ENCODE data around the gene MIEN1. TPM values are rescaled to one million over a fixed set of nuclear protein-coding genes. Genes with fewer than 3 reads are reported as not detected.

Gene MIEN1, protein sequence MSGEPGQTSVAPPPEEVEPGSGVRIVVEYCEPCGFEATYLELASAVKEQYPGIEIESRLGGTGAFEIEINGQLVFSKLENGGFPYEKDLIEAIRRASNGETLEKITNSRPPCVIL
- total RNA-seq, result 10 to 100 TPM; 26.2 to 54.1 (median 43.2) TPM

- peak within 1 kb of the TSS; percentile 89 to 97 (median 94) for H3K27ac ChIP-seq
- peaks cover 1 to 33% (median 28%) of the 10 kb centered on the region in 4 donors for H3K36me3 ChIP-seq
- peak; percentile 93 to 100 for DNase-seq
- WGBS, 2 donors, result 0 to 3% methylated on average over 6 to 45 of the region's 65 CpGs
- H3K4me1 ChIP-seq, result peaks cover 10 to 31% (median 15%) of the 10 kb centered on the region in 4 donors
- TF ChIP-seq EP300 (IDR thresholded peaks at IDR 0.05) (peak in 1 of 4 donors; percentile 50), POLR2A (IDR thresholded peaks at IDR 0.05) (peak; percentile 30 to 92 (median 58)), POLR2AphosphoS5 (IDR thresholded peaks at IDR 0.05) (peak; percentile 90 to 96)
- TF ChIP-seq, protein P1, sequence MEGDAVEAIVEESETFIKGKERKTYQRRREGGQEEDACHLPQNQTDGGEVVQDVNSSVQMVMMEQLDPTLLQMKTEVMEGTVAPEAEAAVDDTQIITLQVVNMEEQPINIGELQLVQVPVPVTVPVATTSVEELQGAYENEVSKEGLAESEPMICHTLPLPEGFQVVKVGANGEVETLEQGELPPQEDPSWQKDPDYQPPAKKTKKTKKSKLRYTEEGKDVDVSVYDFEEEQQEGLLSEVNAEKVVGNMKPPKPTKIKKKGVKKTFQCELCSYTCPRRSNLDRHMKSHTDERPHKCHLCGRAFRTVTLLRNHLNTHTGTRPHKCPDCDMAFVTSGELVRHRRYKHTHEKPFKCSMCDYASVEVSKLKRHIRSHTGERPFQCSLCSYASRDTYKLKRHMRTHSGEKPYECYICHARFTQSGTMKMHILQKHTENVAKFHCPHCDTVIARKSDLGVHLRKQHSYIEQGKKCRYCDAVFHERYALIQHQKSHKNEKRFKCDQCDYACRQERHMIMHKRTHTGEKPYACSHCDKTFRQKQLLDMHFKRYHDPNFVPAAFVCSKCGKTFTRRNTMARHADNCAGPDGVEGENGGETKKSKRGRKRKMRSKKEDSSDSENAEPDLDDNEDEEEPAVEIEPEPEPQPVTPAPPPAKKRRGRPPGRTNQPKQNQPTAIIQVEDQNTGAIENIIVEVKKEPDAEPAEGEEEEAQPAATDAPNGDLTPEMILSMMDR (IDR thresholded peaks at IDR 0.05), result peak; percentile 93 to 96 (median 96)
- ATAC-seq (ENCODE audit: low FRiP score in 2 of 2), result peak; percentile 96 to 99
- peak within 1 kb of the TSS; percentile 72 to 86 (median 79) for H3K4me3 ChIP-seq
- H3K27me3 ChIP-seq, result no peaks in the 10 kb centered on the region
- no peaks in the 10 kb centered on the region for H3K9me3 ChIP-seq
These were observed at the start of gene MIEN1 for GRCh38 chr17:39730095-39730921. Gene MIEN1 (minus strand): TSS chr17:39730532. CDS start chr17:39730495, 37 bp downstream.

GRCh38 chr17:39777534-39778365, 47.4 kb upstream of the MIEN1 start:
- ATAC-seq (ENCODE audit: low FRiP score in 2 of 2) (no peak), DNase-seq (no peak)
- Histone ChIP-seq H3K27me3 (no peaks in the 10 kb centered on the region), H3K27ac (peak overlapping the region; percentile 8 to 36 (median 29)), H3K4me1 (peaks cover 12 to 20% (median 17%) of the 10 kb centered on the region in 4 donors), H3K9me3 (no peaks in the 10 kb centered on the region), H3K36me3 (no peaks in the 10 kb centered on the region), H3K4me3 (peak overlapping the region in 3 of 4 donors; percentile 12 to 29 (median 27))
- WGBS, 2 donors, result 45 to 56% methylated on average over 11 of the region's 11 CpGs
- no peak for TF ChIP-seq POLR2AphosphoS5 (IDR thresholded peaks at IDR 0.05)
- TF ChIP-seq EP300 (IDR thresholded peaks at IDR 0.05), result no peak
- TF ChIP-seq, protein P1 (IDR thresholded peaks at IDR 0.05), result no peak
- TF ChIP-seq POLR2A (IDR thresholded peaks at IDR 0.05), result peak in 1 of 4 donors; percentile 31

- TF ChIP-seq EP300 (IDR thresholded peaks at IDR 0.05) (no peak), POLR2A (IDR thresholded peaks at IDR 0.05) (no peak), POLR2AphosphoS5 (IDR thresholded peaks at IDR 0.05) (no peak)
- TF ChIP-seq, protein P1 (IDR thresholded peaks at IDR 0.05), result no peak
- Histone ChIP-seq H3K4me1 (peaks cover 0 to 13% (median 7%) of the 10 kb centered on the region in 4 donors), H3K4me3 (peak overlapping the region in 3 of 4 donors; percentile 1 to 29 (median 27)), H3K27me3 (no peaks in the 10 kb centered on the region), H3K27ac (peak overlapping the region in 2 of 4 donors; percentile 37 to 46), H3K36me3 (no peaks in the 10 kb centered on the region), H3K9me3 (no peaks in the 10 kb centered on the region)
- DNase-seq (no peak), ATAC-seq (ENCODE audit: low FRiP score in 2 of 2) (no peak)
These were observed 45.9 kb upstream of the MIEN1 start for GRCh38 chr17:39776252-39776651.

- no peaks in the 10 kb centered on the region for H3K27me3 ChIP-seq
- 83 to 87% methylated on average over 2 of the region's 2 CpGs for WGBS, 2 donors
- H3K4me3 ChIP-seq, result peak overlapping the region in 1 of 4 donors; percentile 27
- peak overlapping the region in 2 of 4 donors; percentile 0 to 30 for H3K27ac ChIP-seq
- DNase-seq, result no peak
- no peaks in the 10 kb centered on the region for H3K36me3 ChIP-seq
- no peaks in the 10 kb centered on the region for H3K9me3 ChIP-seq
- no peak for TF ChIP-seq POLR2A (IDR thresholded peaks at IDR 0.05)
- TF ChIP-seq, protein P1 (IDR thresholded peaks at IDR 0.05), result no peak
- TF ChIP-seq EP300 (IDR thresholded peaks at IDR 0.05), result no peak
- no peak for TF ChIP-seq POLR2AphosphoS5 (IDR thresholded peaks at IDR 0.05)
- no peak for ATAC-seq (ENCODE audit: low FRiP score in 2 of 2)
- peaks cover 0 to 7% (median 0%) of the 10 kb centered on the region in 4 donors for H3K4me1 ChIP-seq
These were observed 44.7 kb upstream of the MIEN1 start for GRCh38 chr17:39775031-39775430.

Measured in upper lobe of left lung (tissue), 6 donors.